Measurements from ENCODE around the gene PAEP. TPM values are rescaled to one million over a fixed set of nuclear protein-coding genes. Genes with fewer than 3 reads are reported as not detected.

The PAEP gene
- total RNA-seq, 4 donors from 2014 or later, result not detected

Other genes with a start within 250 kb of the PAEP start
- gene PPP1R26, start 82.0 kb upstream of the PAEP start, total RNA-seq, result 10 to 100 TPM in 2 of 4 donors, 1 to 10 TPM in 2; 3.6 to 16.4 (median 10.6) TPM
- 10 to 100 TPM in 3 of 4 donors, 1 to 10 TPM in 1; 9.7 to 28.2 (median 20.1) TPM for gene MRPS2, start 61.1 kb upstream of the PAEP start, total RNA-seq
- gene LCN1, start 40.3 kb upstream of the PAEP start, total RNA-seq, result 1 to 10 TPM in 1 of 4 donors, not detected in 3; 2.2 TPM
- not detected for gene OBP2A, start 15.6 kb upstream of the PAEP start, total RNA-seq
- gene GLT6D1, start 77.8 kb downstream of the PAEP start, total RNA-seq, result not detected
- gene LCN9, start 101.6 kb downstream of the PAEP start, total RNA-seq, result not detected
- not detected for gene SOHLH1, start 137.7 kb downstream of the PAEP start, total RNA-seq
- under 1 TPM in 2 of 4 donors, not detected in 2; 0.28 to 0.52 TPM for gene KCNT1, start 140.4 kb downstream of the PAEP start, total RNA-seq

Data from uterus (tissue), 4 donors.